Embryonic facial prominence (tissue), 1 donor: Measurements from ENCODE around the gene PLA2R1.

Source experiments
- DNase-seq: peaks from one replicate; pipeline ENCODE4 v3.0.0-alpha.2; 2016; ENCODE audit errors: extremely low spot score

Gene PLA2R1

DNA sequence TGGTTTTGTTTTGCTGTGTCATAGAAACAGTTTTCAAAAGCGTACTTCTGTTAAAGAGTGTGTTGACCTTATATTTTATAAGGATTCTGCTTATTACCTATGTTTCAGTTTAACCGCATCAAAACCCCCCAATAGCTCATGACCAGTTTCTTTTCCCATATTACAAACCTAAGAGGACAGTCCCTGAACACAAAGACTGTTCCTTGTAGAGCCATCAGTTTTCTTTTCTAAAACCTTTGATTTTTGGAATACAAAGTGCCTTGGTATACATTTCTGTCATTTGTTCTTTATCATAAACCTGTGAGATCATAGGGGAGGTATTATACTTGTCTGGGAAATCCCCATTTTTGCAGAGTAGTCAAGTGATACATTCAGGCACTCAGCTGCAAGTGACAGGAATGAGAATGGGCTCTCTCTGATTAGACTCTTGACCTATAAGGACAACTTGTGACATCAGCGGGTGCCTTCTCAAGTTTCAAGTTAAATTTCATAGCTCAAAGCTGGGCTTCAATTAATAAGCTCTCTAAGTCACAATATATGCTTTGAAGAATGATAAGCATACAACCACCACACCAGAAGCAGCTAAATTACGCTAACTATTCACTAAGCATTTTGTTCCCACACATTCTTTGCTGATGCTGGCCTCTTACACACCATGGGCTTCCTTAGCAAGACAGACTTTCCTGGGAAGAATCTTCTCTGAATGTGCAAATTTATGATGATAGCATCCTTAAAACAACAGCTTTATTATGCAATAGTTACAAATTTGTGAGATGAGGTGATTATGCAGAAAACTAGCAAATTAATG, 167.0 kb downstream of the PLA2R1 start:
- DNase-seq = no peak

DNA sequence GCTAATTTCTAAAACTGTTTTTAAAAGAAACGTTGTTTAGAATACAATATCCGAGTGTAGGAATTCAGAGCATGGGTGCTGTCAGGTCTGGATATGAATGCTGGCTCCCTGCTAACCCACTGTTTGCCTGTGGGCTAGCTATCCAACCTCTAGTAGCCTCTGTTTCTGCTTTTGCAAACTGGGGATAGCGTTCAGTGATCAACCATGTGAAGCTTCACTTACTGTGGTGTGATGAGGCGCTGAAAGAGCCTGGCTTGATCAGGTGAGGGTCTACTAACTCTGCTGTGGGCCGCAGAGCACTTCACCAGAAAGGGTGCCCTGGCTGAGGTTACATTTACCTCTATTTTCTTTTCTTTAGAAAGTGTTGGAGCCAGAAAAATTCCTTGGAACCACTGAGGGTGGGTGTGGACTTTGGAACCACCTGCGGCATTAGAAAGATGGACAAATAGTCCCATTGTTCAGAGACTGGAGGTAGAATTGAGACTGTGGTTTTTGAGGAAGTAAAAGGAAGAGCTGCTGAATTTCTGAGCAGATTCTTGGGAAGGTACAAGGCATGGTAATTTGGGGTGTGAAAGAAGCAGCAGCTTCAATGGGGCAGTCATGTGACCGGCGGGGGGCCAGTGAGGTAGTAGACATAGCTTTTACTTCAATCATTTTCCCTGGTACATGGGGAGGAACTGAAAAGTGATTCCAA, 168.1 kb downstream of the PLA2R1 start:
- no peak for DNase-seq

DNA sequence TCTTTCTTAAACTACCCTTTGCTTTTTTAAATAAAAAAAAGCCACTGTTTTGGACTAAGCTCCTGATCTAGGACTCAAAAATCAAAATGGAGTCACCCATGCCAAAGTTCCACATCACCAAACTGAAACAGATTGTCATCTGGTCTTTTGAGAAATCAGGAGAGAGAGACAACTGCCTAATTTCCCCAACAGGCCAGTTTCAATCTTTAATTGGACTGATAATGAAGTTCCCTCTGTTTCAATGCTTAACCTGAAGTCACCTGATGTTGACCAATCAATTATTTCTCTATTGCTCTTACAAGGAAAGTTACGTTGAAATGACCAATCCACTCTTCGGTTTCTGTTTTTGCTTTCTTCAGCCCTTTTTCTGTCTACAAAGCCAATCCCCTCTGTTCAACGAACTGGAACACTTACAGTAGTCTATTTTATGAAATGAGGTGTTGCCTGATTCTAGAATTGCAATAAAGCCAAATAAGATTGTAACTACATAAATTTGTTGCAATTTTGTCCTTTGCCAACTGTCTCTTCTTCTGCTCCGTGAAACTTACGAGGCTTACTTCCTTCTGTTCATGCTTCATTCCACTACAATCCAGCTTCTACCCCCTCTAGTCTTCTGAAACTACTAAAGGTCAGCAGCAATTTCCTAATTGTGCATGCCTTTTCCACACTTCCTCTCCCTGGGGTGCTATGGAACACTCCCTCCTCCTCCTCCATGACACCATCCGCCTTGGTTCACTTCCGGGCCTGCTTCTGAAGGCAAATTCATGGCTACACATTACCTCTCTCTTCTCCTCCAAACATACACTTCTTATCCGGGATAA, 169.2 kb downstream of the PLA2R1 start:
- no peak for DNase-seq

DNA sequence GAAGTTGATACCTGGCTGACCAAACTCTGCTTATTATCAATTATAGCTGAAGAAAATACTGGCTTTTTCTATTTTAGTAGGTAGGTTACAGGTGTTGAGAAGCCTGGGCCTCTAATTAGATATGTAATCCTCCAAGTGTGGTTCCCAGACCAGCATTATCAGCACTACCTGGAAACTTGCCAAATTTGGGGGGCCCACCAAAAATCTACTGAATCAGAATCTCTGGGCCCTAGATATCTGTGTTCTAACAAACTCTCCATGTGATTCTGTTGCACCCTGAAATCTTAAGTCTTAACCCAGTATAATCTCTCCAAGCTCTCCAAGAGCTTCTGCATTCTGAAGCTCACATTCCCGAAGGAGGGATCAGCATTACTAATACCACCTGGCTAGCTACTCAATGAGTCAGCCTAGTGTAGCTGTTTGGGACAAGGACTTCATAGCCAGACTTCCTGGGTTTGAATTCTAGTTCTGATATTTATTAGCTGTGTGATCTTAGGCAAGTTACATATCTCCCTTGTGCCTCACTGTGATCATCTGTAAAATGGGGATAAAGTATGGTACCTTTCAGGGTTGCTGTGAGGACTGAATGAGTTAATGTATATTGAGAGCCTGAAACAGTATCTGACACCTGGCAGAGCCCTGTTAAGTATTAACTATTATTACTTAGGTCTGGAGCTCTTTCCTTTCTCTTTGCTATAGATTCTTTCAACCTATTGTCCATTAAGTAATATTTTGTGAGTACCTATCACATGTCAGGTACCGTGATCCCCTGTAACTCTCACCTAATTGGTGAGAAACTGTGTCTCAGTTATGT, 170.3 kb downstream of the PLA2R1 start:
- DNase-seq = no peak

DNA sequence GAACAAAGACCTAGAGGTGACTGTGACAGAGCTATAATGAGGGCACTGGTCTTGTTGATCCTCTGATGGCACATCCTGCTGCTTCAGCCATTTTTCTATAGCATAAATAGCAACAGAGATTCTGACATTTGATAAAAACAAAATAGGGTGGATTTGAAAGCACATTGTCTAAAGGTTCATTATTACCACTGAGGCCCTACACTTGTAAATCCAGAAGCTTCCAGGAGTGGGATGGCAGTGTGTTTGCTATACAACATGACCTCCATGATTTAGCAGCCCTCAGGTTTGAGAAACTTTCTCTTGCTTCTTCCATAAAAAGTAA, 171.2 kb downstream of the PLA2R1 start:
- no peak for DNase-seq

DNA sequence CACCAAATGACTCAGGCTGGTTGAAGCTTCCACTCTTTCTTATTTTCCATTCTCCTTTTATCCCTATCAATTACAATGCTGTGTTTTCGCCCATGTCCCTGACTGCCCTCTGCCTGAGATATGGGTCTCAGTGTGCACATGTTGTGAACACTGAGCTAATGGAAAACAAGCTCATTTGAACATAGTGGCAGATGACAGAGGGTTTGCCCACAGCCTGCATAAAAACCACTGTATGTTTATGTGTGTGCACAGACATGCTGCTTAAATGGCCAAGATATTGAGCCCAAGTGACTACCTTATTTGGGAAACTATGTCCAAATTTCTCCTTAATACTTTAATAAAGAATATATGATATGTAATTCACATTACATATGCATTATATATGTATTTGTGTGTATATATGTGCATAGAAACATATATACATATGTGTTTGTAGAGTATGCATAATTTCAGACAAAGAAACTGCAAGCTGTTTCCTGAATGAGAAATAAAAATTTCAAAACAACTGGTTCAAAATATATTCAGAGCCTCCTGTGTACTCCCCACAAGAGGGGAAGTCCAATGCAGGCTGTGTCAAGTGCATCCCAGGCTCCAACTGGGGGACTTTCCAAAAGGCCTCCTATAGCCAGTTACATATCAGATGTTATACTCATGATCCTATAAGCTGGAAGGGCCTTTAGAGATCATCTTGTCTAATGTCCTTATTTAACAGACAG, 171.7 kb downstream of the PLA2R1 start:
- DNase-seq = no peak

DNA sequence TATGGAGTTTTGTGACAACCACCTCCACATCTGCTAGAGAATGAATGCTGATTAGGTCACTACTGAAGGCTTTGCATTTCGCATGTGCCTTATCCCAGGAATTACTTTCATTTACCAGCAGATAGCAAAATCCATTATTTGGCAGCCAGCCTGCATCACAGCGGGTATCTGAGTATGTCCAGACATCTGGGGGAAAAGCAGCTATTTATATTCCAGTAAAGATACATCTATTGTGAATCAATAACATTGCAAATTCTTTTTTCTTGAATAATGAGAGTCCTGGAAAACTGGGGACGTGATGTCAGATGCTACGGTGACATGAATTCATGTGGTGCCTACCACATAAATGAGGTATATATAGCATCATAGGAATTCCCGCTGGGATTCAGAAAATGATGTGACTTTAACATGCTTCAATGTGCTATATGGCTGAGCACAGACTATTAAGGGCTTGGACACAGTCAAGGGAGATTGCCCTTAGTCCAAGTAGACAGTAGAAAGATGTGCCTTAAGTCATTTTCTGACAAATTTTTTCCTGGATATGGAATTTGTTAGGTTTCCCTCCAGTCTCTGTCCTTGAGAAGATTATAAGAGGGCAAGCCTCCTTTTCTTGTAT, 180.2 kb downstream of the PLA2R1 start:
- no peak for DNase-seq
